HG03135 (cell line): ENCODE results near the gene UBXN10.

Experiments
- ATAC-seq: cut with Tn5 transposase; IDR thresholded peaks from one replicate; pipeline ENCODE4 v1.9.1; 2021; ENCODE audit warnings: mild to moderate bottlenecking, moderate library complexity; ENCODE audit not compliant: unreplicated experiment

Gene UBXN10

GRCh38 chr1:20182415-20182814, 3.5 kb upstream of the UBXN10 start:
- no peak for ATAC-seq

- no peak for ATAC-seq
Measured at GRCh38 chr1:20183035-20183434, 2.9 kb upstream of the UBXN10 start.

- no peak for ATAC-seq
Measured at GRCh38 chr1:20183616-20184271, 2.2 kb upstream of the UBXN10 start.

GRCh38 chr1:20184481-20184900, 1.4 kb upstream of the UBXN10 start:
- no peak for ATAC-seq

GRCh38 chr1:20184997-20185833, 681 bp upstream of the UBXN10 start:
- ATAC-seq = no peak

GRCh38 chr1:20187103-20187812, 1.4 kb downstream of the UBXN10 start:
- ATAC-seq = no peak

GRCh38 chr1:20187813-20188454, 2.0 kb downstream of the UBXN10 start:
- ATAC-seq = no peak

- no peak for ATAC-seq
Measured at GRCh38 chr1:20188455-20188817, 2.5 kb downstream of the UBXN10 start.

GRCh38 chr1:20189664-20190063, 3.8 kb downstream of the UBXN10 start:
- ATAC-seq = no peak

- no peak for ATAC-seq
Measured at GRCh38 chr1:20190256-20191160, 4.6 kb downstream of the UBXN10 start.

GRCh38 chr1:20191266-20191825, 5.5 kb downstream of the UBXN10 start:
- ATAC-seq = no peak

- ATAC-seq = no peak
Measured at GRCh38 chr1:20192364-20192763, 6.5 kb downstream of the UBXN10 start.

GRCh38 chr1:20192871-20193411, 7.0 kb downstream of the UBXN10 start:
- ATAC-seq = no peak

GRCh38 chr1:20194224-20194623, 8.3 kb downstream of the UBXN10 start:
- ATAC-seq = no peak

- ATAC-seq = no peak
Measured at GRCh38 chr1:20194757-20195461, 9.0 kb downstream of the UBXN10 start.

GRCh38 chr1:20195462-20195780, 9.5 kb downstream of the UBXN10 start:
- no peak for ATAC-seq

- no peak for ATAC-seq
Measured at GRCh38 chr1:20197329-20197791, 11.5 kb downstream of the UBXN10 start.

GRCh38 chr1:20198296-20198695, 12.4 kb downstream of the UBXN10 start:
- ATAC-seq = no peak

GRCh38 chr1:20198918-20199317, 13.0 kb downstream of the UBXN10 start:
- no peak for ATAC-seq
